ENCODE results near the gene PDE4B.
"Not testable (repeated sequence)": the region's sequence is repeated elsewhere in the genome, so short reads cannot be mapped to it uniquely, and the experiment has no call there.

Gene PDE4B

DNA sequence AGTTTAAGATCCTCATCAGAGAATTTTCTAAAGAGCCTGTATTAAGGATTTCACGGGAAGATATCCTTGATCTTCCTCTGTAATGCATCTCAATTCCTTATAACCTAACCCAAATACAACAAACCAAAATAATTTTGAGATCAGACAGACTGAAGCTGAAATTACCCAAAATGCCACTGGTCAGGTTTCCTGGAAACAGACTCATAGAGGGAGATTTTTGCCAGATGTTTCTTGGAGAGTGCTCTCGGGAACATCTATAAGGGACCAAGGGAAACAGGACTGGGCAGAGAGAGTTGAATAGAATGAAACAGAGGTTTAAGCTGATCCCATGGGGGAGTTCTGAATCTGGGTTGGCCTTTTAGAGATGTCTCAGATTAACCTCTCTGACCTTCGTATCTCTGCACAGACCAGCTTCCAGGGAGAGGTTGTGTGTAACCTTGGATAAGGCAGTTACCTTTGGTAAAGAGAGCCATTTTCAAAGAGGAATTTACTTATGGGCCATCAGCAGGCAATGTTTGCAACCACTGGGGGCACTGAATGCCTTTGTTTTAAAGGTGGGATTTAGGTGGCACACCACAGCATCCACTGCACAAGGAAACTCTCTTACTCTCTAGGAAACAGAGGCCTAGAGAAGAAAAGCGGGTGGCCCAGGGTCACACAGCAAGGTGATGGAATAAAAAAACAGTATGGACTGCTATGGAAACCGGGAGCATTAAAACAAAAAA is 610.5 kb downstream of the PDE4B start:
- Histone ChIP-seq H3K27me3 (ENCODE audit: low read depth, low read length) (no peaks in the 10 kb centered on the region), H3K4me2 (ENCODE audit: low read length) (peak overlapping the region; percentile 94), H3K79me2 (ENCODE audit: low read length) (no peaks in the 10 kb centered on the region), H4K20me1 (ENCODE audit: insufficient read depth, low read length) (no peaks in the 10 kb centered on the region), H3K36me3 (replicated peaks; ENCODE audit: low read depth, low read length) (no peaks in the 10 kb centered on the region), H3K4me1 (ENCODE audit: low read length) (peaks cover 55% of the 10 kb centered on the region), H2AFZ (ENCODE audit: low read depth, low read length) (0 out of 2 replicates have a peak overlapping the region, but pooled peaks have one; percentile 1), H3K9me3 (ENCODE audit: insufficient read depth, low read length) (no peaks in the 10 kb centered on the region; the same call in 1 of the 2 replicates), H3K27ac (ENCODE audit: low read length) (peak overlapping the region; percentile 96; the same call in 1 of the 2 replicates), H3K4me3 (ENCODE audit: low read length) (no peak overlapping the region), H3K9ac (ENCODE audit: low read length) (peak overlapping the region; percentile 44; the same call in 1 of the 2 replicates)
- TF ChIP-seq EZH2phosphoT487 (IDR thresholded peaks at IDR 0.05; ENCODE audit: low read depth) (no peak), CTCF (IDR thresholded peaks at IDR 0.05; ENCODE audit: low read depth, low read length) (peak; percentile 31; the same call in 1 of the 2 replicates)

DNA sequence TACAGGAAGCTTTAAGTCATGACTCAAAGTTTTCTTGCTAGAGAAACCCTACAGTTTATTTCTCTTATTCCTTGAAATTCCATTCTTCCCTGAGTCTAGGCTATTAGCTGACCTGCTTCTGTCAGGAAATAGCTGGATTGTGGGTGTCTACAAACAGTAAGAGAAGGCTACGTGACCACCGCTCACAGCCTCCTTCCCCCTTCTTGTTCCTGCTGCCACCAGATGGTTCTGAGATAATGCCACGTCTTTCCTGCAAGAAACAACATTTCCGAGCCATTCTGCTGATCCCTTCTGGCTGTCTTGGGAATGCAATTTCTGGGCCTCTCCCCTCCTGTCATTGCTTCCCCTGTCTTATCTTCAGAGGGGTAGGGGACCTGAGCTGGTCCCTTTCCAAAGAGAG is 612.4 kb downstream of the PDE4B start:
- no peaks in the 10 kb centered on the region; the same call in 1 of the 2 replicates for H3K9me3 ChIP-seq (ENCODE audit: insufficient read depth, low read length)
- H3K79me2 ChIP-seq (ENCODE audit: low read length) = no peaks in the 10 kb centered on the region
- H4K20me1 ChIP-seq (ENCODE audit: insufficient read depth, low read length) = no peaks in the 10 kb centered on the region
- H3K4me1 ChIP-seq (ENCODE audit: low read length) = peaks cover 36% of the 10 kb centered on the region
- H3K4me3 ChIP-seq (ENCODE audit: low read length) = no peak overlapping the region
- TF ChIP-seq EZH2phosphoT487 (IDR thresholded peaks at IDR 0.05; ENCODE audit: low read depth) (no peak), CTCF (IDR thresholded peaks at IDR 0.05; ENCODE audit: low read depth, low read length) (no peak)
- no peaks in the 10 kb centered on the region for H3K36me3 ChIP-seq (replicated peaks; ENCODE audit: low read depth, low read length)
- H3K27ac ChIP-seq (ENCODE audit: low read length) = no peak overlapping the region
- H3K4me2 ChIP-seq (ENCODE audit: low read length) = no peak overlapping the region
- H3K9ac ChIP-seq (ENCODE audit: low read length) = no peak overlapping the region
- H2AFZ ChIP-seq (ENCODE audit: low read depth, low read length) = no peak overlapping the region
- H3K27me3 ChIP-seq (ENCODE audit: low read depth, low read length) = no peaks in the 10 kb centered on the region

GRCh38 chr1:66411449-66411848 is 618.8 kb downstream of the PDE4B start:
- not testable (repeated sequence) for H2AFZ ChIP-seq (ENCODE audit: low read depth, low read length); H3K36me3 ChIP-seq (replicated peaks; ENCODE audit: low read depth, low read length); H3K27me3 ChIP-seq (ENCODE audit: low read depth, low read length); H3K9me3 ChIP-seq (ENCODE audit: insufficient read depth, low read length); H3K4me3 ChIP-seq (ENCODE audit: low read length); H3K4me1 ChIP-seq (ENCODE audit: low read length); H3K79me2 ChIP-seq (ENCODE audit: low read length); H4K20me1 ChIP-seq (ENCODE audit: insufficient read depth, low read length); H3K27ac ChIP-seq (ENCODE audit: low read length); H3K9ac ChIP-seq (ENCODE audit: low read length); H3K4me2 ChIP-seq (ENCODE audit: low read length)

DNA sequence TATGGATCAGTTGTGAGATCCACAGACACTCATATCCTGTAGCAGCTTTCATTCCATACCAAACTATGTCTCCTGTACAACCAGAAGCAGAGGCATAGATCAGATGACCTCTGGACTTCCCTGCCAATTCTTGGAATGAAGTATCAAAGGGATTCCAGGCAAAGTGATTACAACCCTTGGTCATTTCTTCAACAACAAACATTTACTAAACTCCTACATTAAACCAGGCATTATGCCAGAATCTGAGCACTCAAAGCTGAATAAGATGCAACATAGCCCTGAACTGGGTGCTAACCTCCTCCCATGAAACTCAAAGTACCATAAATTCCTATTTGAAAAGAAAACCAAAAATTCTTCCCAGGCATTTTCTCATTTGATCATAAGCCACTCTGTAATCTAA is 620.0 kb downstream of the PDE4B start:
- H3K9ac ChIP-seq (ENCODE audit: low read length) = no peak overlapping the region
- no peaks in the 10 kb centered on the region for H3K79me2 ChIP-seq (ENCODE audit: low read length)
- no peak for TF ChIP-seq EZH2phosphoT487 (IDR thresholded peaks at IDR 0.05; ENCODE audit: low read depth)
- TF ChIP-seq CTCF (IDR thresholded peaks at IDR 0.05; ENCODE audit: low read depth, low read length) = no peak
- H3K4me3 ChIP-seq (ENCODE audit: low read length) = no peak overlapping the region
- no peaks in the 10 kb centered on the region for H4K20me1 ChIP-seq (ENCODE audit: insufficient read depth, low read length)
- no peak overlapping the region for H3K4me2 ChIP-seq (ENCODE audit: low read length)
- no peak overlapping the region for H2AFZ ChIP-seq (ENCODE audit: low read depth, low read length)
- H3K27me3 ChIP-seq (ENCODE audit: low read depth, low read length) = no peaks in the 10 kb centered on the region
- H3K27ac ChIP-seq (ENCODE audit: low read length) = no peak overlapping the region
- no peaks in the 10 kb centered on the region for H3K4me1 ChIP-seq (ENCODE audit: low read length)
- H3K9me3 ChIP-seq (ENCODE audit: insufficient read depth, low read length) = peaks cover 7% of the 10 kb centered on the region; the same call in 1 of the 2 replicates
- H3K36me3 ChIP-seq (replicated peaks; ENCODE audit: low read depth, low read length) = no peaks in the 10 kb centered on the region
